Central memory CD8-positive, alpha-beta T cell (primary cell): ENCODE measurements around the gene PRKAG2.
"Not testable (repeated sequence)": the region's sequence is repeated elsewhere in the genome, so short reads cannot be mapped to it uniquely, and the experiment has no call there.

Source experiments
- ATAC-seq: fragments of 150-1000 bp; cut with Tn5 transposase; replicated peaks from 2 replicates; pipeline ENCODE4 v1.10.0; 2022; ENCODE audit warnings: mild to moderate bottlenecking, moderate FRiP score, moderate number of reproducible peaks; ENCODE audit not compliant: poor library complexity, severe bottlenecking; ENCODE audit errors: extremely low read depth
- DNase-seq, 2 donors: peaks; one replicate each; pipeline ENCODE4 v3.0.0; 2021; ENCODE audit warnings: low spot score in 2 of 2
- H3K27ac Mint-ChIP-seq: one replicate; pipeline ENCODE4 v1.8.0; 2022; ENCODE audit warnings: low read depth, mild to moderate bottlenecking, moderate library complexity, mixed read lengths
- H3K27me3 Mint-ChIP-seq: one replicate; pipeline ENCODE4 v1.8.0; 2022; ENCODE audit warnings: mixed read lengths
- H3K36me3 Mint-ChIP-seq: one replicate; pipeline ENCODE4 v1.8.0; 2022; ENCODE audit warnings: mild to moderate bottlenecking, moderate library complexity, mixed read lengths; ENCODE audit not compliant: insufficient read depth
- H3K4me1 Mint-ChIP-seq: one replicate; pipeline ENCODE4 v1.8.0; 2022; ENCODE audit warnings: mixed read lengths
- H3K4me3 Mint-ChIP-seq: one replicate; pipeline ENCODE4 v1.8.0; 2022; ENCODE audit warnings: mild to moderate bottlenecking, moderate library complexity, mixed read lengths
- H3K9me3 Mint-ChIP-seq: one replicate; pipeline ENCODE4 v1.8.0; 2022; ENCODE audit warnings: mixed read lengths

PRKAG2 gene

GRCh38 chr7:151591866-151592265 is 285.0 kb downstream of the PRKAG2 start:
- no peak overlapping the region for H3K4me3 Mint-ChIP-seq
- H3K27me3 Mint-ChIP-seq: no peaks in the 10 kb centered on the region
- H3K36me3 Mint-ChIP-seq: peaks cover 6% of the 10 kb centered on the region
- no peak for ATAC-seq
- H3K4me1 Mint-ChIP-seq: peaks cover 12% of the 10 kb centered on the region
- H3K27ac Mint-ChIP-seq: no peak overlapping the region
- DNase-seq: no peak
- no peaks in the 10 kb centered on the region for H3K9me3 Mint-ChIP-seq

DNA sequence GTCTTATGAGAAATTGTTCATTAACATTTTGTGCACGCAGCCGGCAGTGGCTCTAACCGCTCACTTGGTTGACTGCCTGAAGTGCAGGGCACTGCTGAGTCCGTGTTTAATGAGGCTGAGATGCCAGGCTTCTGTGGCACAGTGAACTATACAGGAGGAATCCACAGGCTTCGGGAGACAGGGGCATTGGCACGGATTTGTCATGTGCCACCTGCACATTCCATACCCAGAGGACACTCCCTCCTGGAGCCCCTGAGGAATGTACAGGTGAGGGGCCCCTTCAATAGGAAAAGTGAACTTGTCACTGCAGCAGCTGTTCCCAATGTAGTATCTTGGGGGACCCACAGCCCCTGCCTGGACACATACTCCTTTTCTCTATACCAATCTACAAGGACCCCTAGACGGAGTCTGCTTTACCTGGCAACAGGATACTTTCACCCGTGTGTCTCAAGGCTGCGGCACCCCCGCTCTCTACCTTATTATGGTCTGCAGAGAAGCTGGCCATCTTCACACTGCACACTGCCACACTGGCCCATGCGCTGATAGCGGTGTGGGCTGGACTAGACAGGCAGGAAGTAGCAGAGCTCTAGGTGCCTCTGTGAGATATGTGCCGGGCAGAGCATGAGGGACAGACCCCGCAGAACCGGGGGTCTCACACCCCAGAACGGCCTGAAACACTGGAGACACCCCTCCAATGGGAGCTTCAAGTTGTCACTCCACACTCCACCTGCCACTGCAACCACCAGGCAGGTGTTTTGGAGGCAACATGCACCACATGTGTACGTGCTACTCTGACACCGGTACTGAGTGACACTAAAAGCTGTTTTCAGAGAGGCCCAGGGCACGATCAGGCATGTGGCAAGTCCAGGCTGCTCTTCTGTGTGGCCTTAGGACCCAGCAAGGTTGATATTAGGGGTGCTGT is 285.8 kb downstream of the PRKAG2 start:
- DNase-seq: no peak
- no peaks in the 10 kb centered on the region for H3K27me3 Mint-ChIP-seq
- H3K36me3 Mint-ChIP-seq: peaks cover 6% of the 10 kb centered on the region
- no peak overlapping the region for H3K27ac Mint-ChIP-seq
- peaks cover 11% of the 10 kb centered on the region for H3K4me1 Mint-ChIP-seq
- no peak for ATAC-seq
- H3K9me3 Mint-ChIP-seq: no peaks in the 10 kb centered on the region
- no peak overlapping the region for H3K4me3 Mint-ChIP-seq

DNA sequence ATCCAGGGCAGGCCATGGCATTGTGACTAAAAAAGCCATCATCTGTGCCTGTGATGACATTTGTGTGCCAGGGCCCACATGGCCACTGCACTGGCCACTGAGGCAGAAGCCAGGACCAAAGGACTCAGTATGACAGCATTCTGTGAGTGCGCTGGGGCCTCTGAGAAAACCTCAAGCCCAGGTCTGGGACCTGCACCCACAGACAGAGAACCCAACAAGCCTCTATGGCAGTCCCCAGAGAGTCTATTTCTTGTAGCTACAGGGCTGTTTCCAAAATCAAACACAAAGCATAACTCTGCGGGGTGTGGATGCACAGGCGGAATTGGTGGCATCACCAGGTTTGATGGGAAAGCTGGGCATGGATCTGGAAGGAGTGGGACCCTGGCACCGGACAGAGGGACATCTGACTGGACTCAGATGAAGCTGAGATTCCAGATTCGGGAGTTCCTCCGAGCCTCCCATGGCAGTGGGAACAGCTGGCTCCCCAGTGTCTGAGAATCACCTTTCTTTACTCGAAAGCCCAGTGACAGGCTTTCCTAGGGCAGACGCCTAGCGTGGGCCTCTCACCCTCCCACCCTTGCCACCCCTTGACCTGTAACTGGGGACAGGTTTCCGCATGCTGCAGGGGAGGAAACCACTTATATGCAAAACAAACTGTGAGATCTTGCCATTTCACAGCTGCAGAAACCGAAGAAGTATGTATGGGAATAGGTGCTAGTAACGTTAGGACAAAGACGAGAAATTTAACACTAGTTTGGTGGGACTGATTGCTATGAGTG is 286.7 kb downstream of the PRKAG2 start:
- DNase-seq (no peak), ATAC-seq (no peak)
- Mint-ChIP-seq H3K36me3 (peaks cover 9% of the 10 kb centered on the region), H3K9me3 (no peaks in the 10 kb centered on the region), H3K4me1 (peaks cover 11% of the 10 kb centered on the region), H3K27ac (no peak overlapping the region), H3K4me3 (no peak overlapping the region), H3K27me3 (no peaks in the 10 kb centered on the region)

DNA sequence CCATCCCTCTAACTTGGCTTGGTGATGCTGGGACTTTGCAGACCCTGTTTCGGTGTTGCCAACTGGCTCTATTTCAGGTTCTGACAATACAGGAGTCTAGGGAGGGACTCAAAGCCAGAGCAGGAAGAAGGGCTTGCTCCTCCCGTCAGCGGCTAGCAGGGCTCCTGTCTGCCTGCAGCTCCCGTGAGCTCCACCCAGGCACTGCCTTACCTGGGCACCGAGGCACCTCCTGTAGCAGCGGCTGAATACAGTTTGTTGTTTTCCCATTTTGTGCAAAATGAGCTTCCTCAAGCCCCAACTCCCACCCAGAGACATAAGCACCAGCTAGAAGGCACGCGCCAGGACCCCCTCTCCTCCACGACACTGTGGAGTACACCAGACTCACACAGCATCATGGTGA is 287.9 kb downstream of the PRKAG2 start:
- no peaks in the 10 kb centered on the region for H3K9me3 Mint-ChIP-seq
- peak overlapping the region; percentile 72 for H3K27ac Mint-ChIP-seq
- H3K4me1 Mint-ChIP-seq: peaks cover 17% of the 10 kb centered on the region
- peaks cover 7% of the 10 kb centered on the region for H3K36me3 Mint-ChIP-seq
- DNase-seq (no peak), ATAC-seq (no peak)
- no peaks in the 10 kb centered on the region for H3K27me3 Mint-ChIP-seq
- no peak overlapping the region for H3K4me3 Mint-ChIP-seq

DNA sequence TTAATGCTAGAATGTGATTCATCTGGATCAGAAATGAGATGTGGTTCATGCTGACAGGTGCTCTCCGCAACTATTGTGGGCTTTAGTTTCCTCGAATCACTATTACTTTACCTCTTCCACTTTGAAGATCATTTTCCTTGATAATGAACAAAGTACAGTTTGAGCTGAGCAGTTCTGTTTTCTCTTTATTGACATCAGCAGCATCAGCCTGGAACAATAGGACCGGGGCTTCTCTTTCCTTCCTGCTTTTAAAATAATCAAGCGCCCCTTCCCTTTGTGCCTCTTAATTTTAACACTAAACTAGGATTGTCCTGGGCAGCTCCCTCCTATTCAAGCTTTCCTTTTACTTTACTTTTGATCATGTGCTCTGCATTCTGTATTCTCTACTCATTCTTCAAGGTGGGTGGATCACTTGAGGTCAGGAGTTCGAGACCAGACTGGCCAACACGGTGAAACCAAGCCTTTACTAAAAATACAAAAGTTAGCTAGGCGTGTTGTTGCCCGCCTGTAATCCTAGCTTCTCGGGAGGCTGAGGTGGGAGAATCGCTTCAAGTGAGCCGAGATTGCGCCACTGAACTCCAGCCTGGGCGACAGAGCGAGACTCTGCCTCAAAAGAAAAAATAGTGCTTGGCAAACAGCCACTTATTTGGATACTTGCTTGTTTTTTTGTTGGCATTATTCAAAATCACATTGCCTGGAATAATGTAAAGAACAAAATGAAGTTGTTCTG is 290.2 kb downstream of the PRKAG2 start:
- Mint-ChIP-seq H3K27me3 (no peaks in the 10 kb centered on the region), H3K4me3 (no peak overlapping the region), H3K27ac (no peak overlapping the region), H3K36me3 (peaks cover 7% of the 10 kb centered on the region), H3K9me3 (no peaks in the 10 kb centered on the region), H3K4me1 (peaks cover 12% of the 10 kb centered on the region)
- ATAC-seq (no peak), DNase-seq (no peak)

DNA sequence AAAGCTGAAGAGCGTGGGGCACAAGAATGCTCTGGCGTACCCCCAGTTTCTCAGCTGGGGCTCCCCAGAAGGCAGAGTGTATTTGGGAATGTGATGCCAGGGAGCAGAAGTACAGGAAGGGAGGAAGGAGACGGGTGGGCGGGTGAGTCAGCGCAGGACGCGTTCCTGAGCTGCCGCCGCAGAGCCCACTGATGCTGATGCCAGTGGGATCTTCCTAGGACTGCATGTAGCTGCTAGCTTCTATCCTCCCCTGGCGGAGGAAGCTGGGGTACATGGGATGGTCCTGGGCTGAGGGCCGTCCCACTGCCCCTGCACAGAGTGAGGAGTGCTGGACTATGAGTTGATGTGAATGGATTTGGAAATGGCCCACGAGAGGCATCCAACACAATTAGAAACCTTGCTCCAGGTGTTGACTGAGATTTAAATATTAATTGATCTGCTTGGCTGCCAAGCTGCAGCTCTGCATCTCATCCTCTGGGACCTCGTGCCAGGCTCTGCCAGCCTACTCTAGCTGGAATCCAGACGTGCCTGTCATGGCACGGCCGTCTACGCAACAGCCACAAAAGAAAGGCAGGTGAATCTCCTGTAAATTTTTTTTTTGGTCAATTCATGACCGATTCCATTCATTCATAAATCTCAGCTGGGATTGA is 291.0 kb downstream of the PRKAG2 start:
- H3K36me3 Mint-ChIP-seq: peaks cover 7% of the 10 kb centered on the region
- peaks cover 12% of the 10 kb centered on the region for H3K4me1 Mint-ChIP-seq
- DNase-seq (no peak), ATAC-seq (no peak)
- no peak overlapping the region for H3K27ac Mint-ChIP-seq
- H3K27me3 Mint-ChIP-seq: no peaks in the 10 kb centered on the region
- H3K4me3 Mint-ChIP-seq: no peak overlapping the region
- H3K9me3 Mint-ChIP-seq: no peaks in the 10 kb centered on the region

DNA sequence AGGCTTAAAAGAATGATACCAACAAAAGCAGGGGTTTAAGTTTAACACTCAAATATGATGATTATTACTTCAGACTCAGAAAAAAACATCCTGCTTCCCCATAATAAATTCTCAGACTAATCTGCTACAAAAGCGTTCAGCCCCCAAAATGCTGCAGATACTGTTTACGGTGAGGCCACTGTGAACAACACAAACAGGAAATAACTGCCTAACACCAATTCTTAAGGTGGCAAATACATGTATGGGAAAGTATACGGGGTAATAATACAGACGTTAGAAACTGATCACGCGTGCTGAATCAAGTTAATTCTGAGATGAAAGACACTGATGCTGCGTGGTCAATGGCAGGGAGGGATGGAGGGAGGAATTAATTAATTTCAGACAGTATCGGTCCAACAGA is 295.2 kb downstream of the PRKAG2 start:
- Mint-ChIP-seq H3K36me3 (peaks cover 3% of the 10 kb centered on the region), H3K9me3 (peaks cover 5% of the 10 kb centered on the region), H3K27ac (no peak overlapping the region)

GRCh38 chr7:151579644-151580043 is 297.3 kb downstream of the PRKAG2 start:
- H3K36me3 Mint-ChIP-seq: peaks cover 5% of the 10 kb centered on the region
- peaks cover 5% of the 10 kb centered on the region for H3K9me3 Mint-ChIP-seq
- DNase-seq (no peak), ATAC-seq (no peak)
- H3K4me1 Mint-ChIP-seq: peaks cover 6% of the 10 kb centered on the region
- no peak overlapping the region for H3K27ac Mint-ChIP-seq
- H3K4me3 Mint-ChIP-seq: no peak overlapping the region
- no peaks in the 10 kb centered on the region for H3K27me3 Mint-ChIP-seq

More for the DNA sequence above, 295.2 kb downstream of the PRKAG2 start:
- Mint-ChIP-seq H3K27me3 (no peaks in the 10 kb centered on the region), H3K4me3 (no peak overlapping the region), H3K4me1 (peaks cover 6% of the 10 kb centered on the region)
- no peak for ATAC-seq
- no peak for DNase-seq

GRCh38 chr7:151575410-151575809 is 301.5 kb downstream of the PRKAG2 start:
- no peak overlapping the region for H3K27ac Mint-ChIP-seq
- H3K4me1 Mint-ChIP-seq: no peaks in the 10 kb centered on the region
- H3K9me3 Mint-ChIP-seq: peaks cover 5% of the 10 kb centered on the region
- no peak overlapping the region for H3K4me3 Mint-ChIP-seq
- H3K36me3 Mint-ChIP-seq: peaks cover 10% of the 10 kb centered on the region
- no peak for ATAC-seq
- no peak for DNase-seq
- no peaks in the 10 kb centered on the region for H3K27me3 Mint-ChIP-seq

GRCh38 chr7:151573046-151573445 is 303.9 kb downstream of the PRKAG2 start:
- DNase-seq, ATAC-seq: not testable (repeated sequence)

DNA sequence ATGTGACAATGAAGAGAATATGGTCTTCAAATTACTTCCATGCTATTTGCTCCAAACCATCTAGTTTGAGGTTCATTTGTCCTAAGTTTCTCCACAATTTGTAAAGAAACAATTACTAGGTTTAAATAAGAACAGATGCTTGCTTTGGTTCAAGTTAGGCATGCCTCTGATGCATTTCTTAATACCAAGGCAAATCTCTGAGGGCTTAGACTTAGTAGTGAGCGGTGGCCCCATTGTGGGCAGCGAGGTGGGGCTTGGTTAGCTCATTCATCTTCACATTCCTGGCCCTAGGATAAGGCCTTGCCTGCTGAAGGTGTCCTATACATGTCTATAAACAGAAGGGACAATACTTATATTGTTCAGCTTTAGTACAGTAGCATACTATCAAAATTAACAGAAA is 304.8 kb downstream of the PRKAG2 start:
- H3K9me3 Mint-ChIP-seq: no peaks in the 10 kb centered on the region
- DNase-seq (no peak), ATAC-seq (no peak)
- no peak overlapping the region for H3K4me3 Mint-ChIP-seq
- H3K27me3 Mint-ChIP-seq: no peaks in the 10 kb centered on the region
- peak overlapping the region; percentile 57 for H3K27ac Mint-ChIP-seq
- H3K36me3 Mint-ChIP-seq: peaks cover 11% of the 10 kb centered on the region
- no peaks in the 10 kb centered on the region for H3K4me1 Mint-ChIP-seq

More at GRCh38 chr7:151573046-151573445, 303.9 kb downstream of the PRKAG2 start:
- H3K4me3 Mint-ChIP-seq, H3K4me1 Mint-ChIP-seq, H3K27me3 Mint-ChIP-seq, H3K9me3 Mint-ChIP-seq, H3K27ac Mint-ChIP-seq: not testable (repeated sequence)
- H3K36me3 Mint-ChIP-seq: peaks cover 11% of the 10 kb centered on the region

- Mint-ChIP-seq H3K27me3 (no peaks in the 10 kb centered on the region), H3K9me3 (no peaks in the 10 kb centered on the region), H3K27ac (peak overlapping the region; percentile 57), H3K4me3 (no peak overlapping the region), H3K36me3 (peaks cover 11% of the 10 kb centered on the region), H3K4me1 (no peaks in the 10 kb centered on the region)
- ATAC-seq (no peak), DNase-seq (no peak)
Measured at GRCh38 chr7:151571471-151571870, 305.4 kb downstream of the PRKAG2 start.
